Mesodermal cell (in vitro differentiated cells): ENCODE results near the gene PTEN.

Experiments used
- H3K27ac ChIP-seq: 2 replicates; pipeline ENCODE4 v1.7.0; 2013; ENCODE audit warnings: mild to moderate bottlenecking, low read depth, low read length, moderate library complexity; ENCODE audit not compliant: severe bottlenecking
- H3K36me3 ChIP-seq: 2 replicates; pipeline ENCODE4 v1.7.1; 2013; ENCODE audit warnings: mild to moderate bottlenecking, low read length, moderate library complexity; ENCODE audit not compliant: control insufficient read depth, insufficient read depth
- H3K4me1 ChIP-seq: one replicate; pipeline ENCODE4 v1.7.1; 2013; ENCODE audit warnings: mild to moderate bottlenecking, low read length; ENCODE audit not compliant: insufficient read depth, control insufficient read depth, poor library complexity, severe bottlenecking
- H3K4me3 ChIP-seq: 2 replicates; pipeline ENCODE4 v1.7.0; 2013; ENCODE audit warnings: low read length, control low read depth, mild to moderate bottlenecking; ENCODE audit not compliant: insufficient read depth, poor library complexity, severe bottlenecking; ENCODE audit errors: extremely low read depth
- H3K9me3 ChIP-seq: 2 replicates; pipeline ENCODE4 v1.7.1; 2013; ENCODE audit warnings: mild to moderate bottlenecking, low read length, moderate library complexity; ENCODE audit not compliant: control insufficient read depth
- WGBS, 2 experiments: methylation state at CpG; one replicate each; pipeline ENCODE4 v1.1.5; 2013; ENCODE audit warnings: missing lambda C conversion rate in 2 of 2; ENCODE audit not compliant: insufficient coverage in 2 of 2; 5-methylcytosine and 5-hydroxymethylcytosine counted together

PTEN gene

GRCh38 chr10:87921931-87922688 is 58.7 kb downstream of the PTEN start:
- H3K27ac ChIP-seq: no peak overlapping the region
- H3K36me3 ChIP-seq: peaks cover 5% of the 10 kb centered on the region
- H3K4me3 ChIP-seq: no peak overlapping the region
- peaks cover 18% of the 10 kb centered on the region for H3K4me1 ChIP-seq
- H3K9me3 ChIP-seq: no peaks in the 10 kb centered on the region
- 92 to 100% methylated on average over 1 to 3 of the region's 10 CpGs for WGBS, 2 experiments

- Histone ChIP-seq H3K4me3 (no peak overlapping the region), H3K9me3 (no peaks in the 10 kb centered on the region), H3K27ac (no peak overlapping the region), H3K4me1 (peaks cover 23% of the 10 kb centered on the region), H3K36me3 (peaks cover 5% of the 10 kb centered on the region)
- 90 to 100% methylated on average over 2 to 4 of the region's 4 CpGs for WGBS, 2 experiments
These were observed 59.8 kb downstream of the PTEN start for GRCh38 chr10:87923233-87923632.

DNA sequence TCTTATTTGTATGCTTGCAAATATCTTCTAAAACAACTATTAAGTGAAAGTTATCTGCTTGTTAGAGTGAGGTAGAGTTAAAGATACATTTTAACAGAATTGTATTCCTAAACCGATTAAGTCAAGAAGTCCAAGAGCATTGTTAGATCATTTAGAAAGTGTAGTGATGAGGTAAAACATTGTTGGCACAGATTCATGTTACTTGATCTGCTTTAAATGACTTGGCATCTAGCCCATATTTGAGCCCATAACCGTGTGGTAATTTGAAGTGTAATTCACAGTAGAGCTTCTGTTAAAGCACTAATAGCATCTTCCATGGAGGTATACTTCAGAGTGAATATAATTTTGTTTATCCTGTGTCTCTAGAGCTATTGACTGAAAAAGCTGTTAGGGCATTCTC is 62.1 kb downstream of the PTEN start:
- no peak overlapping the region for H3K4me3 ChIP-seq
- 100% methylated on average over 1 to 2 of the region's 2 CpGs for WGBS, 2 experiments
- H3K9me3 ChIP-seq: no peaks in the 10 kb centered on the region
- peaks cover 31% of the 10 kb centered on the region for H3K4me1 ChIP-seq
- H3K27ac ChIP-seq: no peak overlapping the region
- peaks cover 5% of the 10 kb centered on the region for H3K36me3 ChIP-seq

DNA sequence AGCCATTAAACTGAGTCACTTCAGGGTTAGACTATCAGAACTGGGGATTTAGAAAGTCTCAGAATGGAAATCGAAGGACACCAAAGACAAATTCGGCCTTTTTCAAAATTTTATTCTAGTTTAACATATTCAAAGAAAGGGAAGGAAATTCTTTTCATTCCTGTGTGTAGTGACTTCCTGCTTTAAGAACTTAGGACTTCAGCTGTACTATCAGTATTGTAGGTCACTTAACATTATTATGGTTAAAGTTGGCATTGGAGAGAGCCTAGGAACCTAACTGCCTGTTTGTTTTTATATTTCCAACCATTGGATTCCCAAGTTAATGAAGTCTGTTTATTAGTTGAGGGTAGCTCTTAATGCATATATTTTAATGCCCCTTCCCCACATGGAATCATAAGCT is 63.7 kb downstream of the PTEN start:
- Histone ChIP-seq H3K4me3 (no peak overlapping the region), H3K36me3 (peaks cover 5% of the 10 kb centered on the region)
- WGBS, 2 experiments: 80% methylated on average over 1 of the region's 2 CpGs; no CpG with 5 or more reads in 1 of the 2 experiments

DNA sequence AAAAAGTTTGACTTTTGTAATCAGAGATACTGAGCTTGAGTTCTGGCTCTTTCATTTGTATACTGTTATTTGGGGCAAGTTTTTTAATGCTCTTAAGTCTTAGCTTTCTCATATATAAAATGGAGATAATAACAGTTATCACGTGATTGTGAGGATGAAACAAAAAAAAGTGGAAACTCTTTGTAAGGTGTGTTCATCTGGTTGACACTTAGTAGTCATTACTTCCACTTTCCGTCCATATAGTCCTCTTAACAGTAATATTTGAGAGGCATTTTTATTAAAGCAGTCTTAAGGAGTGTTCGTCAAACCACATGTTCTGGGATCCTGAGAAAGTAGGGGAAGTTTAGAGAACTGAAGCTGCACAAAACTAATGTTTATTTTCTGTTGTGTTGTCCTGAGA is 65.6 kb downstream of the PTEN start:
- Histone ChIP-seq H3K9me3 (no peaks in the 10 kb centered on the region), H3K4me3 (no peak overlapping the region), H3K36me3 (peaks cover 9% of the 10 kb centered on the region), H3K27ac (no peak overlapping the region), H3K4me1 (peaks cover 40% of the 10 kb centered on the region)
- no CpG with 5 or more reads among the region's 3 CpGs for WGBS, 2 experiments

More for the DNA sequence above, 63.7 kb downstream of the PTEN start:
- no peaks in the 10 kb centered on the region for H3K9me3 ChIP-seq
- peak overlapping the region; percentile 11 for H3K27ac ChIP-seq
- H3K4me1 ChIP-seq: peaks cover 41% of the 10 kb centered on the region

DNA sequence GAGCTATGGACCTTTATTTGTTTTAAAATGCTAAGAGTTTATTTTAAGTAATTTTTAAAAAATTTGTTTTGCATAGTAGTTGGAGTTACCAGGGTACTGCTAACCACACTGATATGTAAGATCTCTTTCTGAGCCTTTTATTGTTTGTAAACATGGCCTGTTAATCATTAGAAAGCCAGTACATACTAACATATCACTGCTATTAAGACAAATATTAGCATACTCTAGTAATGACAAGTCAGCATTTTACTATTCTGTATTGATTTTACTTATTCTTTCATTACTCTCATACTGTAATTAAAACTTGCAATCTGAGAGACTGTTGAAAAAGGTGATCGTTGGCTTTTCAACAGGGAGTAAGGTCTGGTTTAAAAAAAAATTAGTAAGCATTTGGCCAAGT is 66.7 kb downstream of the PTEN start:
- Histone ChIP-seq H3K36me3 (peaks cover 9% of the 10 kb centered on the region), H3K9me3 (no peaks in the 10 kb centered on the region), H3K4me1 (peaks cover 40% of the 10 kb centered on the region), H3K27ac (no peak overlapping the region), H3K4me3 (no peak overlapping the region)
- WGBS, 2 experiments: no CpG with 5 or more reads among the region's 1 CpG

GRCh38 chr10:87930934-87931835 is 67.8 kb downstream of the PTEN start:
- H3K27ac ChIP-seq: peak overlapping the region; percentile 36
- WGBS, 2 experiments: 100% methylated on average over 1 of the region's 4 CpGs; no CpG with 5 or more reads in 1 of the 2 experiments

DNA sequence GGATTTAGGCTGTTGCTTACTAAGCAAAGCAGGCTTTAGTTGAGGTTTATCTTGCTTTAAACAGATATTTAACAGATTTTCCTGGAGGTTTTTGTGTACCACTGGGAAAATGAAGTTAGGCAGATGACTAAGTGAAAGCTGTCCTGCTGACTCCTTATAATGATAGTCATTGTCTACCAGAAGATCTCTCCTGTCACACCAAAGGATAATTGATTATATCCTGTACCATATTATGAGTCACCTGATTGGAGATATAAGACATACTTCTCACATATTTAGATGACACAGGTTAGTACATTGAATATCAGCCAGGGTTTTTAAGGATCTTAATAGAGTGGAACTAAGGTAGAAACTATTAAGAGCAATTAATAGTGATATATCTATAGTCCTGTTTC is 68.4 kb downstream of the PTEN start:
- Histone ChIP-seq H3K36me3 (peaks cover 23% of the 10 kb centered on the region), H3K27ac (peak overlapping the region; percentile 36)

More at GRCh38 chr10:87930934-87931835, 67.8 kb downstream of the PTEN start:
- no peak overlapping the region for H3K4me3 ChIP-seq
- H3K9me3 ChIP-seq: no peaks in the 10 kb centered on the region
- peaks cover 34% of the 10 kb centered on the region for H3K4me1 ChIP-seq
- peaks cover 16% of the 10 kb centered on the region for H3K36me3 ChIP-seq

DNA sequence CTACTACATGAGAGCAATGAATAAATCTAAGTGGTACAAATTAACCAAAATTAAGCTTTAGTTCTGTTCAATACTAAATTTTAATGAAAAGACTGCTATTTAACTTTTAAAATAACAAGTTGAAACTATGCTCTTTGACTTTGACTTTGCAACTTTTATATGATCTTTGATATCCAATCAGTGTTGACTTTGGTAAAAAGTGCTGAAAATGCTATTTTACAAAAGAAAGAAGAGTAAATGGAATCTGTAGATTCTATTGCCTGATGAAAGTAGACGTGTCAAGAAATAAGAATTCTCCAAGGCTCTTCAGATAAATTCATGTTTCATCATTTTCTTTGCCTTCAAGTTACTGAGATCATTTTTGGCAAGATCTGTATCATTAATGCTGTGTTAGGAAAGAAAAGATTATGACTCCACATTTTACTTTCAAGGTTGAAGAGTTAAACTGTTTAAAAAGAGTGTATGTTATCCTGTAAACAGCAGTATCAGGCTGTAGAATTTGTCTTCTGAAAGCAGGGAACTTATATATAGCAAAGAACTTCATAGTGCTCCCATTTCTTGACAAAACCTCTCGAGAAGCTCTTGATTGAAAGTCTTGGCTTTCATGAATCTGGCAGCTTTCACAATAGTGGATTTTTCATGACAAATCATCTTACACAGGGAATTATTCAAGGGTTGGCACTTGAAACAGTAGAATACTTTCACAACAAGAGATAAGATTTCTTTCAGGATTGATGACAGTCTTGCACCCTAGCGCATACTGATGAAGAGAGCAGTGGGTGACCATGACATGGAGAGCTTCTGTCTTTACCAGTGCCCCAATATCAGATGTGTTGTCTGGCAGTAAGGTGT is 72.1 kb downstream of the PTEN start:
- no peak overlapping the region for H3K27ac ChIP-seq
- H3K9me3 ChIP-seq: no peaks in the 10 kb centered on the region
- peaks cover 34% of the 10 kb centered on the region for H3K36me3 ChIP-seq
- H3K4me1 ChIP-seq: peaks cover 16% of the 10 kb centered on the region
- WGBS, 2 experiments: 77 to 85% methylated on average over 2 to 3 of the region's 3 CpGs
- no peak overlapping the region for H3K4me3 ChIP-seq

More for the DNA sequence above, 68.4 kb downstream of the PTEN start:
- H3K4me3 ChIP-seq: no peak overlapping the region
- H3K4me1 ChIP-seq: peaks cover 28% of the 10 kb centered on the region
- no peaks in the 10 kb centered on the region for H3K9me3 ChIP-seq

GRCh38 chr10:87940210-87940609 is 76.8 kb downstream of the PTEN start:
- H3K36me3 ChIP-seq: peaks cover 38% of the 10 kb centered on the region
- no peak overlapping the region for H3K27ac ChIP-seq
- no peaks in the 10 kb centered on the region for H3K9me3 ChIP-seq
- peaks cover 3% of the 10 kb centered on the region for H3K4me1 ChIP-seq
- WGBS, 2 experiments: 94 to 96% methylated on average over 3 to 4 of the region's 6 CpGs
- no peak overlapping the region for H3K4me3 ChIP-seq
